Muscle layer of duodenum (tissue), 2 donors: Measurements from ENCODE around the gene ABCA3.
A peak's percentile ranks its signal among the peaks of the same experiment; 100 is the strongest.

ENCODE experiments used
- H3K27ac ChIP-seq: one replicate; pipeline ENCODE4 v1.7.0; 2013; ENCODE audit warnings: mild to moderate bottlenecking, low read length
- H3K27me3 ChIP-seq: one replicate; pipeline ENCODE4 v1.7.0; 2013; ENCODE audit warnings: low read depth, mild to moderate bottlenecking, control low read depth, low read length
- H3K36me3 ChIP-seq, 2 donors: one replicate each; pipeline ENCODE4 v1.7.0; 2013; ENCODE audit warnings: low read length in 2 of 2, control low read depth in 1 of 2, mild to moderate bottlenecking in 1 of 2; ENCODE audit not compliant: insufficient read depth in 2 of 2, control insufficient read depth in 1 of 2
- H3K4me1 ChIP-seq, 2 donors: one replicate each; pipeline ENCODE4 v1.7.0; 2013; ENCODE audit warnings: low read length in 2 of 2, mild to moderate bottlenecking in 2 of 2, control low read depth in 1 of 2, moderate library complexity in 1 of 2; ENCODE audit not compliant: insufficient read depth in 2 of 2, control insufficient read depth in 1 of 2
- H3K4me3 ChIP-seq, 2 donors: one replicate each; pipeline ENCODE4 v1.7.0; 2013; ENCODE audit warnings: low read length in 2 of 2, low read depth in 1 of 2, mild to moderate bottlenecking in 1 of 2
- H3K9me3 ChIP-seq, 2 donors: one replicate each; pipeline ENCODE4 v1.7.0; 2013; ENCODE audit warnings: low read length in 2 of 2, control low read depth in 1 of 2, mild to moderate bottlenecking in 1 of 2; ENCODE audit not compliant: control insufficient read depth in 1 of 2
- donor health status: healthy.

ABCA3 gene

GRCh38 chr16:2343211-2343610 is 2.7 kb upstream of the ABCA3 start:
- no peaks in the 10 kb centered on the region for H3K36me3 ChIP-seq
- peaks cover 2 to 18% of the 10 kb centered on the region in 2 donors for H3K4me1 ChIP-seq
- H3K27ac ChIP-seq, result no peak overlapping the region
- H3K4me3 ChIP-seq, result no peak overlapping the region
- no peaks in the 10 kb centered on the region for H3K9me3 ChIP-seq
- no peaks in the 10 kb centered on the region for H3K27me3 ChIP-seq

- peaks cover 2 to 18% of the 10 kb centered on the region in 2 donors for H3K4me1 ChIP-seq
- no peaks in the 10 kb centered on the region for H3K36me3 ChIP-seq
- H3K27me3 ChIP-seq, result no peaks in the 10 kb centered on the region
- H3K27ac ChIP-seq, result no peak overlapping the region
- no peaks in the 10 kb centered on the region for H3K9me3 ChIP-seq
- H3K4me3 ChIP-seq, result peak overlapping the region in 1 of 2 donors; percentile 35
Observed at GRCh38 chr16:2341456-2342447, 1.2 kb upstream of the ABCA3 start.

GRCh38 chr16:2339521-2340484 is 725 bp downstream of the ABCA3 start:
- Histone ChIP-seq H3K27me3 (no peaks in the 10 kb centered on the region), H3K27ac (no peak overlapping the region), H3K4me3 (peak overlapping the region; percentile 48 to 91), H3K9me3 (no peaks in the 10 kb centered on the region), H3K36me3 (no peaks in the 10 kb centered on the region), H3K4me1 (peaks cover 2 to 18% of the 10 kb centered on the region in 2 donors)

GRCh38 chr16:2337431-2338296 is 2.9 kb downstream of the ABCA3 start:
- H3K27ac ChIP-seq, result no peak overlapping the region
- H3K4me1 ChIP-seq, result peaks cover 2 to 18% of the 10 kb centered on the region in 2 donors
- no peaks in the 10 kb centered on the region for H3K9me3 ChIP-seq
- H3K27me3 ChIP-seq, result no peaks in the 10 kb centered on the region
- H3K4me3 ChIP-seq, result no peak overlapping the region
- no peaks in the 10 kb centered on the region for H3K36me3 ChIP-seq

- no peaks in the 10 kb centered on the region for H3K36me3 ChIP-seq
- H3K27ac ChIP-seq, result no peak overlapping the region
- peaks cover 2 to 8% of the 10 kb centered on the region in 2 donors for H3K4me1 ChIP-seq
- no peak overlapping the region for H3K4me3 ChIP-seq
- H3K9me3 ChIP-seq, result no peaks in the 10 kb centered on the region
- H3K27me3 ChIP-seq, result no peaks in the 10 kb centered on the region
Observed at GRCh38 chr16:2335286-2335895, 5.1 kb downstream of the ABCA3 start.

GRCh38 chr16:2333772-2334379 is 6.7 kb downstream of the ABCA3 start:
- H3K36me3 ChIP-seq, result no peaks in the 10 kb centered on the region
- H3K9me3 ChIP-seq, result no peaks in the 10 kb centered on the region
- H3K27ac ChIP-seq, result no peak overlapping the region
- H3K27me3 ChIP-seq, result no peaks in the 10 kb centered on the region
- no peaks in the 10 kb centered on the region for H3K4me1 ChIP-seq
- no peak overlapping the region for H3K4me3 ChIP-seq

- Histone ChIP-seq H3K9me3 (no peaks in the 10 kb centered on the region), H3K27ac (no peak overlapping the region), H3K36me3 (peaks cover 0 to 4% of the 10 kb centered on the region in 2 donors), H3K4me3 (no peak overlapping the region), H3K27me3 (no peaks in the 10 kb centered on the region), H3K4me1 (no peaks in the 10 kb centered on the region)
Observed at GRCh38 chr16:2333231-2333630, 7.3 kb downstream of the ABCA3 start.

GRCh38 chr16:2331931-2332267 is 8.6 kb downstream of the ABCA3 start:
- Histone ChIP-seq H3K9me3 (no peaks in the 10 kb centered on the region), H3K27me3 (no peaks in the 10 kb centered on the region), H3K36me3 (peaks cover 0 to 18% of the 10 kb centered on the region in 2 donors), H3K4me3 (no peak overlapping the region), H3K27ac (no peak overlapping the region), H3K4me1 (no peaks in the 10 kb centered on the region)

GRCh38 chr16:2331199-2331930 is 9.2 kb downstream of the ABCA3 start:
- Histone ChIP-seq H3K9me3 (no peaks in the 10 kb centered on the region), H3K4me1 (no peaks in the 10 kb centered on the region), H3K27ac (no peak overlapping the region), H3K36me3 (peaks cover 0 to 21% of the 10 kb centered on the region in 2 donors), H3K27me3 (no peaks in the 10 kb centered on the region), H3K4me3 (no peak overlapping the region)
